Fibroblast of mammary gland (primary cell): ENCODE measurements around the gene FAM181A.

Source experiments
- DNase-seq: peaks from one replicate; pipeline ENCODE4 v3.0.0-alpha.2; 2010; ENCODE audit warnings: low read depth
- H3K4me3 ChIP-seq: 2 replicates; pipeline ENCODE4 v1.5.1; 2011; ENCODE audit warnings: low read depth, mild to moderate bottlenecking, low read length, moderate library complexity; ENCODE audit not compliant: control insufficient read depth
- CTCF ChIP-seq: conservative IDR thresholded peaks from 2 replicates; pipeline ENCODE4 v1.5.1; 2011; ENCODE audit warnings: low read depth, low read length, inconsistent platforms; ENCODE audit not compliant: control insufficient read depth, insufficient read depth

Gene FAM181A

GRCh38 chr14:93923626-93924025 lies 3.5 kb upstream of the FAM181A start:
- no peak for DNase-seq
- no peak overlapping the region for H3K4me3 ChIP-seq
- no peak for TF ChIP-seq CTCF

GRCh38 chr14:93924592-93925355 lies 2.4 kb upstream of the FAM181A start:
- DNase-seq = no peak
- no peak overlapping the region for H3K4me3 ChIP-seq
- no peak for TF ChIP-seq CTCF

GRCh38 chr14:93925374-93925895 lies 1.7 kb upstream of the FAM181A start:
- TF ChIP-seq CTCF = no peak
- H3K4me3 ChIP-seq = no peak overlapping the region
- no peak for DNase-seq

DNA sequence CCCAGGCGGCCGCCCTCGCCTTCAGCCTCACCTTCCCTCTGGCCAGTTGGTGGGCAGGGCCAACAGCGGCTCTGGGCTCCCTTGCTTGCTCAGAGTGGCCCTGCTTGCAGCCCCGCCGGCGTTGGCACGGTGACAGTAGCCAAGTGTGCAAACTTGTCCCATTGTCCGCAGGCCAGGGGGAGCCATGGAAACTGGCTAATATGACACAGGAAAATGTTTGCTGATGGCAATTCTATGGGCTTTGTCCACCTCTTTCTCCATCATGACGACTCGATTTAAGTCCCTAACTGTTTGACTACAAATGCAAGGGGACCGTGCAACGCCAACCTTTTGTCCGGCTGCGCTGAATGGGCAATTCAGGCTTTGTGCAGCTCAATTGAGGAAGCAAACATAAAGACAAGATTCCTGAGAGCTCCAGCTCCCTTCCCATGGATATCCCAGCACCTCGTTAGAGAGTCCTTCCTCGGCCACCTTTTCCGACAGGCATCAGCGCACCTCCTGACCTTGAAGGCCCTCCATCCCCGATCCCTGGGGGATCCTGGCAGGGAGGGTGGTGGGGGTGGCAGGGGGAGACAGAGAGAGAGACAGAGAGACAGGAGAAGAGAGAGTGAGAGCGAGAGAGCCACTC lies 785 bp upstream of the FAM181A start:
- no peak overlapping the region for H3K4me3 ChIP-seq
- DNase-seq = no peak
- TF ChIP-seq CTCF = no peak

GRCh38 chr14:93927800-93928145 lies 629 bp downstream of the FAM181A start:
- DNase-seq = no peak
- no peak for TF ChIP-seq CTCF
- no peak overlapping the region for H3K4me3 ChIP-seq

- no peak for DNase-seq
- no peak overlapping the region for H3K4me3 ChIP-seq
- no peak for TF ChIP-seq CTCF
Measured at GRCh38 chr14:93928184-93929047, 1.3 kb downstream of the FAM181A start.
